ELF-1 (cell line): ENCODE measurements around the gene RPS6KB2.

Experiments
- DNase-seq: peaks from one replicate; pipeline ENCODE4 v3.0.0-alpha.2; 2016; ENCODE audit warnings: low read depth, low spot score

Gene RPS6KB2

GRCh38 chr11:67428052-67429001, at the start of gene RPS6KB2:
TSS of gene RPS6KB2 (plus strand) at chr11:67428494. CDS start at chr11:67428546, 52 bp downstream.
- DNase-seq, result peak; percentile 99

- no peak for DNase-seq
Observed at GRCh38 chr11:67378544-67378943, 49.8 kb upstream of the RPS6KB2 start.

DNA sequence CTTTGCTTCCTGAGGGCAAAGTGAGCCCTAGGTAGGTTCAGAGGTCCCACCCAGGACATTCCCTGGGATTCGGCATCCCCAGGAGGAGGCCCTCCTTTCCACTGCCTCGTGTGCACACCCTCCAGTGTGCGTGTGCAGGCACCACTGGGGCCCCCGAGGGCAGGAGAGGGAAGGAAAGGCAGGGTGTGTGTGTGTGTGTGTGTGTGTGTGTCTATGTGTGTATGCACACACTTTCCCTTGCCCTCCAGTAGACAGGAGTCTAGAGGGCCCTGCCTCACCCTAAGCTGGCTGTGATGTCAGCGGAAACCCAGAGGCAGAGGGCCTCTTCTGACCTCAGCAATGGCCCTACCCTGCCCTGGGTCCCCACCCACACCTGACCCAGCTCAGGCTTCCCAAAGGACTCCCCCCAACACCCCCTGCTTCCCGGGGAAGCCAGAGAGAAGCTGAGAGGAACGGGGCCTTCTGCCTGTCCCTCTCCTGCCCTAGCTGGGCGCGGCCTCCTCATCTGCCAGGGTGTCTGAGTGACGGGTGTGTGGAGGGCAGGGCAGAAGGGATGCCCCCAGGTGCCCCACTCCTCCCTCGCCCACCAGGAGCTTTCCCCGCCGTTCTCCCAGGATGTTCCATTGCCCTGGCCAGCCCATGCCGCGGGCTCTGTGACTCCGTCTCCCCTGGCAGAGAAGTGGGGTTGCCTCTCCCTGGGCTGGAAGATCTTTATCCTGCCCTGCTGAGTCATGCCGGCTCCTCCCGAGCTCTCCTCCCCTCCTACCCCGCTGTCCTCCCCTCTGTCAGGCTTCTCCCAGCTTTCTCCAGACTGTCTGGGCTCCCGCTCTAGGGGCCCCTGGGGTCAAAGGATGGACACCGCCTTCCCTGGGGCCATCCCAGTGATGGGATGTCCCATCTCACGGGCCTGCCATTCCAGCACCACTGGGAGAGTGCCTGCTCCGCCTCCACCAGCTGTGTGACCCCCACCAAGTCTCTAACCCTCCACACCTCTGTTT, 48.9 kb upstream of the RPS6KB2 start:
- peak; percentile 49 for DNase-seq

GRCh38 chr11:67381244-67381972, 46.9 kb upstream of the RPS6KB2 start:
- DNase-seq, result no peak

DNA sequence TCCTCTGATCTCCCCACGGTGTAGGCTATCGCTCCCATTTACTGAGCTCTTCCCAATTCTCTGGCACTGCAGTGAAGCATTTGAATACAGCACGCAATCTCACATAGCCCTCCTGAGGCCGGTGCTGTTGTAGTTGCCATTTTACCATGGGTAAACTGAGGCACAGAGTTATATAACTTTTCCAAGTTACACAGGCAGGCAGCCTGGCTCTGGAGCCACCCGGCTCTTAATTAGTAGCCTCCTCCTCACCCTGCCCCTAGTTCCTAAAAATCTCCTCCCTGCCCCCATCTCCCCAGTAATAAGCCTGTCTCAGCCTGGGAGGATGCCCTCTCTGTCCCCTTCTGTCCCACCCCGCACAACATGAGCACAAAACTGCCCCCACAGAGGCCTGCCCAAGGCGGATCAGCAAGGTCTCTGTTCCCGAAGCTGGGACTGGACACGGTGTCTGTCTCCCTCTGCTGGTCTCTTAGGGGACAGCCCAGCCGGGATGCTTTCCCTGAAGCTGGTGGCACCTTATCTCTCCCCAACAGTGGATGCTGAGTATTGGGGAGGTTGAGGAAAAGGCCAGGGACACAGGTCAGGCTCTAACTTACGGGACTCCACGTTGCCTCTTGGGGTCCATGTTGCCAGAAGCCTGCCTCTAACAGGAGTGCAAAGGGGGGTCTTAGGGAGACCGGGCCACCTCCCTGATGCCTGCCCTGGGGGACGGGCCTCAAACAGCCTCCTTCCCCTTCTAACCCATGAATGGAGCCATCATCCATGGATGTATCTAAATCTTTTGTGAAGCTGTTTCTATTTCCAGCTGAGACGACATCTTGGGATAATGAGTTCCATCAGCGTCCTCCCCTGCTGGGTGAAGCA, 45.8 kb upstream of the RPS6KB2 start:
- DNase-seq, result peak; percentile 87

GRCh38 chr11:67384851-67385366, 43.4 kb upstream of the RPS6KB2 start:
- no peak for DNase-seq

DNA sequence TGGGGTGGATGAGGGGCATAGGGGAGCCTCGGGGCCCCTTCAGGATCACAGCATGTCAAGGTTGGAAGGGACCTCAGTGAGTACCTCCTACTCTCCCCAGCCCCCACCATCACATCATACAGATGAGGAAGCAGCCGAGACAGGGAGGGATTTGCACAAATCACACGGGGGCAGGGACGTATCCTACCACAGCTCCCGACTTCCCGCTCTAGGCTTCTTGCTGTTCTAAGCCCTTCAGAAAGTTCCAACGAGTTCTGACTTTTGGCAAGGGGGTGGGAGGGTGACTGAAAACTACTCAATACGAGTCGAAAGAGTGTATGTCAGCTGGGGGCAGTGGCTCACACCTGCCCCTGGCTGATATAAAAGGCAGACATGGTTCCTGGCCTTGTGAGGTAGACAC, 41.2 kb upstream of the RPS6KB2 start:
- no peak for DNase-seq

DNA sequence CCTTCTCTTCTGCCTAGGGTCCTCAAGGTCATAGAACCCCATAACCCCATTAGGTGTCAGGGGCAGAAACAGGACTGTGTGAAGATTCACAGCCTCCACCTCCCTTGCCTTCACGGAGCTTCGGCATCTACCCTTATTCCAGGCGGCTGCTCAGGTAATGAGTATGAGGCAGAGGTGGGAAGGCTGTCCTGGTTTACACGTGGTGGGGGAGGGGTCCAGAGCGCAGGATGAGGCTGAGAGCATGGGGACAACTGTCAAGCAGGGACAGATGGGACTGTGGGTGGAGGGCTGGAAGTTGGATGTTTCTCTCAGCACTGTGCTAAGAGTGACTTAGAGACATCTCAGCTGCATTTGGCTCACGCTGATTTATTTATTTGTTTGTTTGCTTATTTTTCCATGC, 40.8 kb upstream of the RPS6KB2 start:
- no peak for DNase-seq

DNA sequence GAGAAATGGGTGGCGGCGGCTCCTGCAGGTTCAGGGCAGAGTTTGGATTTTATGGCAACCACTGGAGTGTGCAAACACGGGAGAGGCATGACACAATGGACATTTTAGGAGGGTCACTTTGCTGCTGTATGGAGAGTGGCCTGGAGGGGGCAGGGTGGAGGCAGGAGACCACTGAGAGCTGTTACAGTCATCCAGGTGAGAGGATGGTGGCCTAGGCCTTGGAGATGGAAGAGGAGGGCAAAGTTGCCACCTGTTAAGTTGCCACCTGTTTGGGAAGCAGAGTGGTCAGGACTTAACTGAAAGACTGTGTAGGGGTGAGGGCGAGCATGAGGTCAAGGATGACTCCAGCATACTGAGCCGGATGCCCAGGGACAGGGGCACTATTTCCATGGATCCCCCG, 38.8 kb upstream of the RPS6KB2 start:
- peak; percentile 76 for DNase-seq

DNA sequence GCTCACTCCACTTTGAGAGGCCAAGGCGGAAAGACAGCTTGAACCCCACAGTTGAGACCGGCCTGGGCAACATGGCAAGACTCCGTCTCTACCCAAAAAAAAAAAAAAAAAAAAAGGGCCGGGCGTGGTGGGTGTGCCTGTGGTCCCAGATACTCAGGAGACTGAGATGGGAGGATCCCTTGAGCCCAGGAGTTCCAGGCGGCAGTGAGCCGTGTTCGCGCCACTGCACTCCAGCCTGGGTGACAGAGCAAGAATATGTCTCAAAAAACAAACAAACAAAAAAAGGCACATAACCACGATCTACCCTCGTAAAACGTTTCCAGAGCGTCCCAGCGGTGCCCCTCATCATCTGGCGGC, 37.4 kb upstream of the RPS6KB2 start:
- no peak for DNase-seq

DNA sequence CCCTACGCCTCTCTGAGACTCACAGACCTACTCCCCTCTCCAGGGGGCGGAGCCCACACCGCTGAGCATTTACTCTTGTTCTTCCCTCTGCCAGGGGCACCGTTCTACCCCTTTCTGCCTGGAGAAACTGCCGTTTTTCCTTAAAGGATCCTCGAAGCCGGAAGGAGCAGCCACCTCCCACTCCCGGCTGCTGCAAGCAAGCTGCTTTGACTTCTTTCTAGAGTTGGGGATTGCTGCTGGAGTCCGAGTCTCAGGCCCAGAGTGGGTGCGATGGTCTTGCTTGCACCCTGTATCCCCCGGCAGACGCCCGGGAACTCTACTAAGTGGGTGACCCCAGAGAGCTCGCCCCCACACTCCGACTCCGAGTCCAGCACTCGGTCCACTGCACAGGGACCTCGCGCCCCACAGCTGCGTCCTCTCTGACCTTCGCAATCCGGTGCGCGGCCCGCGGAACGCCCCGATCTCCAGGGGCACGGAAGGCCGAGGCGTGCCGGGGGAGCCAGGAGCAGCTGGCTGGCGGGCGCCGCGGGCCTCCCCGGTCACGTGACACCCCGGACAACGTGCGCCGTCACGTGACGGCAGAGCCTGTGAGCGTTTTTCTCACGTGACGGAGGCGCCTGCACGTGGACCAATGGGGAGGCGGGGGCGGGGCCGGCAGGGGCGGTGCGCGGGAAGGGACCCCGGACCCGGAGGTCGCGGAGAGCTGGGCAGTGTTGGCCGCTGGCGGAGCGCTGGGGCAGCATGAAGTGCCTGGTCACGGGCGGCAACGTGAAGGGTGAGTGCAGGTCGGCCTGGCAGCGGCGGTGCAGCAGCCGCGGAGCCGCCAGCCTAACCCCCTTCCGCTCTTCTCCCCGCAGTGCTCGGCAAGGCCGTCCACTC, 36.8 kb upstream of the RPS6KB2 start, which contains the start of gene RAD9A:
RAD9A (plus strand) TSS at position 683 of the 879 bp plus-strand sequence; CDS start at position 742, 59 bp downstream.
- peak; percentile 95 for DNase-seq

- no peak for DNase-seq
Observed at GRCh38 chr11:67392183-67392715, 36.0 kb upstream of the RPS6KB2 start.

GRCh38 chr11:67393437-67393836, 34.9 kb upstream of the RPS6KB2 start:
- no peak for DNase-seq

DNA sequence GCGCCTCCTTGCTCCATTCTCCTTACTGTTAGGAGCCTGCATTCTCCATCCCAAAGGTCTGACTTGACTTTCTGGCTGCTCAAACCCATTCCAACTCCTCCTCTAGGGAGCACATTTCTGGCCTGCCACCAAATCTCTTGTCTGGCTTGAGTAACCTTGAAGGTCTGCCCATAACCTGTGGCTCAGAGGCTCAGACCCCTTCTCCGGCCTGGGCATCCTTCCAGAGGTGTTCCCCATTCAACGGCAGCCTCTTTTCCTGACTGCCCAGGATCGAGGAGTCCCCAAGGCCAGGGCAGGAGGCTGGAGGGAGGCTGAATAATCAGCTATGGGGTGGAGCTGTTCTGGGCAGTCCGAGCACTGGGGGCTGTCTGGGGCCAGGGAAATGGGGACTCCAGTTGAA, 34.3 kb upstream of the RPS6KB2 start:
- DNase-seq, result no peak

GRCh38 chr11:67395555-67396258, 32.6 kb upstream of the RPS6KB2 start:
- no peak for DNase-seq

DNA sequence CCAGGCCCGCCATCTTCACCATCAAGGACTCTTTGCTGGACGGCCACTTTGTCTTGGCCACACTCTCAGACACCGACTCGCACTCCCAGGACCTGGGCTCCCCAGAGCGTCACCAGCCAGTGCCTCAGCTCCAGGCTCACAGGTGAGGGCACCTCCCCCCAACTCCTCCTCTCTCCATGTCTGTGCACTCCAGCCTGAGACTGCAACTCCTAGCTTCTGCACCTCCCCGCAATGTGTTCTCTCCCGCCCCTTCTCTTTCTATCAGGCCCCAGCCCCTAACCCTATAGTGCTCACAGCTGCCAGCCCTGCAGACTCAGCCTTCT, 32.1 kb upstream of the RPS6KB2 start:
- DNase-seq, result no peak

- peak; percentile 53 for DNase-seq
Observed at GRCh38 chr11:67396587-67397389, 31.5 kb upstream of the RPS6KB2 start.

DNA sequence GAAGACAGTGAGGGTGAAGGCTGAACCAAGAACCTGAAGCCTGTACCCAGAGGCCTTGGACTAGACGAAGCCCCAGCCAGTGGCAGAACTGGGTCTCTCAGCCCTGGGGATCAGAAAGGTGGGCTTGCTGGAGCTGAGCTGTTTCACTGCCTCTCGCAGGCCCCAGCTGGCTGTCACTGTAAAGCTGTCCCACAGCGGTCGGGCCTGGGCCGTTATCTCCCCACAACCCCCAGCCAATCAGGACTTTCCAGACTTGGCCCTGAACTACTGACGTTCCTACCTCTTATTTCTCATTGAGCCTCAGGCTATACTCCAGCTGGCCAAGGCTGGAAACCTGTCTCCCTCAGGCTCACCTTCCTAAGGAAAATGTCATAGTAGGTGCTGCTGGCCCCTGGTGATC, 30.8 kb upstream of the RPS6KB2 start:
- DNase-seq, result no peak
